ENCODE data around the gene MCF2L.

Gene MCF2L

GRCh38 chr13:113009743-113010509 is 40.9 kb downstream of the MCF2L start:
- H3K9ac ChIP-seq (ENCODE audit: low read length), result no peak overlapping the region
- no peak for TF ChIP-seq EZH2phosphoT487 (conservative IDR thresholded peaks at IDR 0.05; ENCODE audit: low read length)
- no peak for TF ChIP-seq CTCF (IDR thresholded peaks at IDR 0.05; ENCODE audit: insufficient read depth, low read length, poor library complexity, severe bottlenecking)
- H3K36me3 ChIP-seq (ENCODE audit: low read length), result no peaks in the 10 kb centered on the region
- no peaks in the 10 kb centered on the region for H4K20me1 ChIP-seq (ENCODE audit: low read depth, low read length)
- H3K27me3 ChIP-seq (ENCODE audit: low read length), result no peaks in the 10 kb centered on the region
- no peaks in the 10 kb centered on the region for H3F3A ChIP-seq (ENCODE audit: insufficient read depth)
- H3K79me2 ChIP-seq (ENCODE audit: insufficient read depth, low read length), result no peaks in the 10 kb centered on the region
- no peaks in the 10 kb centered on the region for H3K9me2 ChIP-seq (replicated peaks; ENCODE audit: insufficient read depth, low read length)
- H3K4me3 ChIP-seq (ENCODE audit: insufficient read depth, low read length, poor library complexity, severe bottlenecking), result no peak overlapping the region
- no peak overlapping the region for H3K4me2 ChIP-seq (ENCODE audit: low read depth, low read length, poor library complexity, severe bottlenecking)
- no peaks in the 10 kb centered on the region for H3K9me3 ChIP-seq (ENCODE audit: insufficient read depth, low read length)
- H3K27ac ChIP-seq (ENCODE audit: low read depth, low read length), result no peak overlapping the region
- no peak overlapping the region for H2AFZ ChIP-seq (ENCODE audit: low read depth, low read length, severe bottlenecking)

DNA sequence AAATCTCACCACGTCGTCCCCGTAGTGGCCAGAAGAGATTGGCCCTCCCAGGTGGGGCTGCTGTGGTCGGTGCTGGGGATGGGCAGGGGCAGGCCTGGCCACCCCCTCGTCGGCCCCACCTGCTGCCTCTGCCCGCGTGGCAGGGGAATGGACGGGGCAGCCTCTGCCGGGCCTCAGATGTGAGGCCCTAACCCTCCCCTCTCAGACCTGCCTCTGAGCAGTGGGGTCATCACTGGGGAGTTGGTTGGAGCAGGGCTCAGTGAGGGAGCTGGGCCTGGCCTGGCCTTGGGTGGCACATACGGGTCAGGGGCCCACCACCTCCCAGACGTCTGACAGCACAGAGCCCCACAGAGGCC is 41.5 kb downstream of the MCF2L start:
- Histone ChIP-seq H2AFZ (ENCODE audit: low read depth, low read length, severe bottlenecking) (no peak overlapping the region), H3K9me3 (ENCODE audit: insufficient read depth, low read length) (no peaks in the 10 kb centered on the region), H3F3A (ENCODE audit: insufficient read depth) (no peaks in the 10 kb centered on the region), H4K20me1 (ENCODE audit: low read depth, low read length) (no peaks in the 10 kb centered on the region), H3K4me3 (ENCODE audit: insufficient read depth, low read length, poor library complexity, severe bottlenecking) (no peak overlapping the region), H3K9me2 (replicated peaks; ENCODE audit: insufficient read depth, low read length) (no peaks in the 10 kb centered on the region), H3K79me2 (ENCODE audit: insufficient read depth, low read length) (no peaks in the 10 kb centered on the region), H3K36me3 (ENCODE audit: low read length) (no peaks in the 10 kb centered on the region), H3K27ac (ENCODE audit: low read depth, low read length) (no peak overlapping the region), H3K4me2 (ENCODE audit: low read depth, low read length, poor library complexity, severe bottlenecking) (no peak overlapping the region), H3K27me3 (ENCODE audit: low read length) (no peaks in the 10 kb centered on the region), H3K9ac (ENCODE audit: low read length) (no peak overlapping the region)
- TF ChIP-seq CTCF (IDR thresholded peaks at IDR 0.05; ENCODE audit: insufficient read depth, low read length, poor library complexity, severe bottlenecking) (no peak), EZH2phosphoT487 (conservative IDR thresholded peaks at IDR 0.05; ENCODE audit: low read length) (no peak)

- Histone ChIP-seq H3K79me2 (ENCODE audit: insufficient read depth, low read length) (no peaks in the 10 kb centered on the region), H3K27ac (ENCODE audit: low read depth, low read length) (no peak overlapping the region), H3F3A (ENCODE audit: insufficient read depth) (no peaks in the 10 kb centered on the region), H3K4me3 (ENCODE audit: insufficient read depth, low read length, poor library complexity, severe bottlenecking) (no peak overlapping the region), H2AFZ (ENCODE audit: low read depth, low read length, severe bottlenecking) (no peak overlapping the region), H3K4me2 (ENCODE audit: low read depth, low read length, poor library complexity, severe bottlenecking) (no peak overlapping the region), H3K9me3 (ENCODE audit: insufficient read depth, low read length) (no peaks in the 10 kb centered on the region), H3K36me3 (ENCODE audit: low read length) (no peaks in the 10 kb centered on the region), H3K9ac (ENCODE audit: low read length) (no peak overlapping the region), H3K9me2 (replicated peaks; ENCODE audit: insufficient read depth, low read length) (no peaks in the 10 kb centered on the region), H4K20me1 (ENCODE audit: low read depth, low read length) (no peaks in the 10 kb centered on the region), H3K27me3 (ENCODE audit: low read length) (no peaks in the 10 kb centered on the region)
- TF ChIP-seq EZH2phosphoT487 (conservative IDR thresholded peaks at IDR 0.05; ENCODE audit: low read length), result no peak
- TF ChIP-seq CTCF (IDR thresholded peaks at IDR 0.05; ENCODE audit: insufficient read depth, low read length, poor library complexity, severe bottlenecking), result no peak
Measured at GRCh38 chr13:113013303-113013702, 44.3 kb downstream of the MCF2L start.
